Hematopoietic multipotent progenitor cell treated with erythropoietin and hydrocortisone succinate and interleukin-3 and kit ligand, for 6 days (in vitro differentiated cells): Measurements from ENCODE around the gene DYNC2LI1.

ENCODE experiments used
- DNase-seq: peaks from one replicate; pipeline ENCODE4 v3.0.0-alpha.2; 2015

Gene DYNC2LI1

DNA sequence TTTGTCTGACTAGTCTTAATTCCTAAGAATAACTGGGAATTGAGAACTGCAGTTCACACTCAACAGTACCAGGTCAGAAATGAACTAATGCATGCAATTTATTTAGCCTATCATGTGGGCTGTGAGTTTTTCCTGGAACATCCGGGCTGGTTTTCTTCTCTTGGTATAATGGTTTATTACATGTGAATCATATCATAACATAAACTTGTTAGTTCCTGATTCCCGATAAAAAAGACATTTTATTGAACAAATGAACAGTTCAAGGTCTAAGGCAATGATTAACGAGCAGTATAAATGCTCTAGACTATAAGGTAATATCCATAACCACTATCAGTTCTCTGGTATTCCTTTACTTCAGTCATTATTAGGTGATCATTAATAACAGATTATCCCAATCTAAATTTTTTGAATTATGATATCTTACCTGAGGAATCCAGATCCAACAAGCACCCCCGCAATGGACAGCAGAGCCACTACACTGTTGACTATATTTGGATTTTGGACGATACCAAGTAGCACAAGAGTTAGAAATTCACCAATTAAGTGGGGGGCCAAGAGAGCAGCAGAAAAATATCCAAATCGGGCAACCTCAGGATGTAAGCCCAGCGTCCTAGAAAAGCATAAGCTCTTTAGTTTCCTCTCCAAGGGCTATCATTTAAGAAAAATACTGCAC, 45.8 kb downstream of the DYNC2LI1 start:
- DNase-seq, result no peak

GRCh38 chr2:43822839-43823238, 49.0 kb downstream of the DYNC2LI1 start:
- no peak for DNase-seq

GRCh38 chr2:43823751-43824150, 49.9 kb downstream of the DYNC2LI1 start:
- no peak for DNase-seq

- no peak for DNase-seq
Observed at GRCh38 chr2:43824512-43824911, 50.7 kb downstream of the DYNC2LI1 start.

- no peak for DNase-seq
Observed at GRCh38 chr2:43824951-43825493, 51.2 kb downstream of the DYNC2LI1 start.

- DNase-seq, result no peak
Observed at GRCh38 chr2:43825841-43826240, 52.0 kb downstream of the DYNC2LI1 start.

DNA sequence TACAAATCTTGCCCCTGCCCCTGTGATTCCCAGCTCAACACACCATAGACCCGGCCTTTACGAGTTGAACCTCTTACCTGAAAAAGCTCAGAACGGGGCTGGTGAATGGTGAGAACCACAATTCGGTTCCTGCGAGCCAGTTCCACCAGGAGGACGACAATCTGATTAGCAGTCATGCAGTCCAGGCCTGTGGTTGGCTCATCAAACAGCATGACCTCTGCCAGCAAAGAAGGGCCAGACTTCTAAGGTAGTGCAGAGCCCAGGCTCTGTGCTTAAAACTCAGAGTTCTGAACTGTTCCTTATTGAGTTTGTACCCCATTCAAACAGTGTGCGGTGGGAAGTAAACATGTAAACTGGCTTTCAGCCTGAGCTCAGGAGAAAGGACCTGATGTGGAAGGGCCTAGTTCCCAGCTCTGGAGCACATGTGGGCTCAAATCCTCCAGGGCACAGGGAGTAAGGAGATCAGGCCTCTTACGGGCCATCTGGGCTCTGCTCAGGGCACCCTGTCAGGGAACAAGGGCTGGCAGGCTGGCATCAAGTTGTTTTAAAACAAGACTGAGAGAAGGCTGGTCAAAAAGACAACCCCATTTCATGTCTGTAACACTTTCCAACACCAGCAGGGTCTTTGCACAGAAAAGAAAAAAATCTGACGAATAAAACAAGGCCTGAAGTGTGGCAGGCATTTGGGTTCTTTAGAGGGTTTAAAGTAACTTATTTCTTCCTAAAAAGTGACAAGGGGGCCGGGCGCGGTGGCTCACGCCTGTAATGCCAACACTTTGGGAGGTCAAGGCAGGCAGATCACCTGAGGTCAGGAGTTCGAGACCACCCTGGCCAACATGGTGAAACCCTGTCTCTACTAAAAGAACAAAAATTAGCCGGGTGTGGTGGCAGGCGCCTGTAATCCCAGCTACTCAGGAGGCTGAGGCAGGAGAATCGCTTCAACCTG, 52.7 kb downstream of the DYNC2LI1 start:
- no peak for DNase-seq

DNA sequence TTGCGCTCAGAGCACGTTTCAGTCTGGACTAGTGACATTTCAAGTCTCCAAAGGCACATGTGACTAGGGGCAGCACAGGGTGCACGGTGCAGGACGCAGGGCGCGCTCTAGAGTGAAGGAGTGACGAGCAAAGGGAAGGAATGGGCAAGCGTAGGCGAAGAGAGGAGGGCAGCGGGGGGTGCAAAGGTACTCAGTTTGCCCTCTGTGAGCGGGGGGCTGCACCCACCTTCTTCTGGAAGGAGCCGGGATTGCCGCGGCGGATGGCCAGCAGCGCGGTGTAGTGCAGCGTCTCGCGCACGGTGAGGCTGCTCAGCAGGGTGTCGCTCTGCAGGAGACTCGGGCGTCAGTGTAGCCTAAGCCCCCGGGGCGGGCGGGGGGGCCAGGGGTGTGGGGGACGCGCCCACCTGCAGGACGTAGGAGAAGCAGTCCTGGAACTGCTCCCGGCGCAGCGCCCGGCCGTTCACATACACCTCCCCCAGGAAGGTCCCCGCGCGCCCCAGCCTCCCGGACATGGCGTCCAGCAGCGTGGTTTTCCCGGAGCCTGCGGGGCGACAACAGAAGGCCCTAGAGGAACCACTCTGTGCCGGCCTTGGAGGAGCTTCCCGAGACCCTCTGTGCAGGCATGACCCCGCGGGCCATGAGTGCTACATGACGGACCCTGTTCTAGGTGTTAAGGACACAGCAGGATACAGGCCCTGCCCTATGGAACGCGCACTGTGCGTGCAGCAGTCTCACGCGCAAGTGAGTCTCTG, 57.9 kb downstream of the DYNC2LI1 start:
- peak; percentile 10 for DNase-seq

GRCh38 chr2:43832457-43832856, 58.6 kb downstream of the DYNC2LI1 start:
- DNase-seq, result peak; percentile 50

- DNase-seq, result no peak
Observed at GRCh38 chr2:43837033-43837432, 63.2 kb downstream of the DYNC2LI1 start.

- DNase-seq, result no peak
Observed at GRCh38 chr2:43837831-43838559, 64.2 kb downstream of the DYNC2LI1 start.

- DNase-seq, result no peak
Observed at GRCh38 chr2:43838560-43839267, 64.9 kb downstream of the DYNC2LI1 start, which contains the start of the genes ABCG5 and ABCG8. ABCG5 (minus strand) TSS chr2:43838839; CDS start chr2:43838679, 160 bp downstream. ABCG8 (plus strand) TSS chr2:43838971; CDS start chr2:43839054, 83 bp downstream.

- no peak for DNase-seq
Observed at GRCh38 chr2:43839776-43840564, 66.1 kb downstream of the DYNC2LI1 start.

DNA sequence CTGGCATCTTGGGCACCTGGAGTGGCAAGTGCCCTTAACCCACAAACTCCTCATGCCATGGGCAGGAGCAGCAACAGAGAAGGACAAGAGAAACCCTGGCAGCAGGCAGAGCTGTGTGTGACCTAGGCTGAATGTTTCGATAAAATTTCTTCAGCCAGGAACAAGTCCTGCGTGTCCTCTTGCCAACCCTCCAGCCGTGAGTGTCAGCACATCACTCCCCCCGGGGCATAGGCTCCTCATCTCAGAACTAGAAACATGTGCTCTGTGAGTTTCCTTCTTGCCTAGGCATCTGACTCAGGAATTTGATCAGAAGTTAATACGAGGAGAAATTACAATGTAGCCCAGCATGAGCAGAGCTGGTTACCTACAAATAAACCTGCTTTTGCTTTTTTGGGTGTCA, 67.1 kb downstream of the DYNC2LI1 start:
- no peak for DNase-seq

- no peak for DNase-seq
Observed at GRCh38 chr2:43841949-43842865, 68.4 kb downstream of the DYNC2LI1 start.

DNA sequence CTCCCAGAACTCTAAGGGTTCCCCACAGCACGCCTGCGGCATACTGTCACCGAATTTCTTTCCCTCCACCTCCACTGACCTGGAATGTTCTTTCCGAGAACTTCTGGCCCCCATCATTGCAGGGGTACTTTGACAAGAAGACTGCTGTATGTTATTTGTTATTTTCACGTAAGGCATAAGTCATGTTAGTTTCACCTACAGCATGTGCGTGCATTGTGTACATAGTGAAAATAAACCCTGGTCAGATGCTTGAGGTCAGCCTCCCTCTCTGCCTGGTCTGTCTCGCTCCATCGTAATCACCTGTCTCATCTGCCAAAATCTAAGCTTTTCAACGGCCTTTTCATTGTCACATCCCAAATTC, 69.0 kb downstream of the DYNC2LI1 start:
- DNase-seq, result no peak

GRCh38 chr2:43845181-43845580, 71.3 kb downstream of the DYNC2LI1 start:
- no peak for DNase-seq

DNA sequence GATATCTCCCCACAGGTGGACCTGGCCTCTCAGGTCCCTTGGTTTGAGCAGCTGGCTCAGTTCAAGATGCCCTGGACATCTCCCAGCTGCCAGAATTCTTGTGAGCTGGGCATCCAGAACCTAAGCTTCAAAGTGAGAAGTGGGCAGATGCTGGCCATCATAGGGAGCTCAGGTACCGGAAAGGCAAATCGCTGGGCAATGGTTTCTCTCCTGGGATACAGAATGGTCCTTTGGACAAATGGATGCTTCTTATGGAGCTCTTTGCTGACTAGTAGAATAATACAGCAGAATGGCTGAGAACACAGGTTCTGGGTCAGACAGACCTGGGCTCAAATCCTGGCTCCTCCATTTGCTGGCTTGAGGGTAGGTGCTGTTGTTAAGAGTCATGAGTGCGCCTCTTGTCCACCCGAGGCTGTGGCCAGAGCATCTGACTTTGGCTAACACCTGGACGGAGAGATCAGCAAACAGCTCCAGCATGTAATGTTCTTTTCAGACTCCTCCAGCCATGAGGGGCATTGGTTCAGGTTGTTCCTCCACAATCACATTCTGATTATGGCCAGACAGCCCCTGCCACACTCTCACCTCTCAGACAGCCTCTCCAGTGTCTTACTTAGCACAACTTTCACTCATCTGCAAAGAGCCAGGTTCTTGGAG, 72.4 kb downstream of the DYNC2LI1 start:
- no peak for DNase-seq

DNA sequence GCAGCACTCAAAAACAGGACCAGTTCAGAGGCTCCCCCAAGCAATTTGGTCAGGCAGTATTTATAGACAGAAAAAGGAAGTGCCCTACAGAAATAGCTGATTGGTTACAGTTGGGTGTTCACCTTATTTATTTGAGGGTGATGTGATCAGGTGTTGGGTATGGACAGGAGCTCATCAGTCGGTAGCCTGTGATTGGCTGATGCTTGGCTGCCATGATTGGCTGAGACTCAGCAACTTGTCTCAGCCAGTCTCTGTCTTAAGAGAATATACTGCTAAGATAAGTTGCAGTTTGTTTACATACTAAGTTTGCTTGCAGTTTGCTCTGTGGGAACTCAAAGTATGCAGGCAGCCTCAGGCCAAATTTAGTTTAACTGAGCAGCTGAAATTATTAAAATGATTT, 74.4 kb downstream of the DYNC2LI1 start:
- no peak for DNase-seq
